ENCODE measurements around the gene USP17L30.
"Not testable (repeated sequence)": the region's sequence is repeated elsewhere in the genome, so short reads cannot be mapped to it uniquely, and the experiment has no call there.

Gene USP17L30, protein sequence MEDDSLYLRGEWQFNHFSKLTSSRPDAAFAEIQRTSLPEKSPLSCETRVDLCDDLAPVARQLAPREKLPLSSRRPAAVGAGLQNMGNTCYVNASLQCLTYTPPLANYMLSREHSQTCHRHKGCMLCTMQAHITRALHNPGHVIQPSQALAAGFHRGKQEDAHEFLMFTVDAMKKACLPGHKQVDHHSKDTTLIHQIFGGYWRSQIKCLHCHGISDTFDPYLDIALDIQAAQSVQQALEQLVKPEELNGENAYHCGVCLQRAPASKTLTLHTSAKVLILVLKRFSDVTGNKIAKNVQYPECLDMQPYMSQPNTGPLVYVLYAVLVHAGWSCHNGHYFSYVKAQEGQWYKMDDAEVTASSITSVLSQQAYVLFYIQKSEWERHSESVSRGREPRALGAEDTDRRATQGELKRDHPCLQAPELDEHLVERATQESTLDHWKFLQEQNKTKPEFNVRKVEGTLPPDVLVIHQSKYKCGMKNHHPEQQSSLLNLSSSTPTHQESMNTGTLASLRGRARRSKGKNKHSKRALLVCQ

DNA sequence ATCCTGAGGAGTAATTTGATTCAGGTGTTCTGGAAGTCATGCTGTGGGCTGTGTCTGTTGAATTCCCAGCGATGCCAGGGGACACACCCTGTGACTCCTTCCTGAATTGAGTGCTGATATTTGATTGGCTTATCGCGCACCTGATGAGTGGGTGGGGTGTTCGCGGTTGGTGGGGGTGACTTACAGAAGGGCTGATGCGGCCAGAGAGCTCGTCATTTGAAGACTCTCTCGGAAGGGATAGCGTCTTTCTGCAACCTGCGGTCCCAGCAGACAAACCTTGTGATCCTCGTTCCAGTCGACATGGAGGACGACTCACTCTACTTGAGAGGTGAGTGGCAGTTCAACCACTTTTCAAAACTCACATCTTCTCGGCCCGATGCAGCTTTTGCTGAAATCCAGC is at the start of gene USP17L30:
Gene USP17L30 (plus strand): TSS at position 301 of the 400 bp plus-strand sequence. CDS start 0 bp downstream, at position 301.
- DNase-seq: not testable (repeated sequence)

DNA sequence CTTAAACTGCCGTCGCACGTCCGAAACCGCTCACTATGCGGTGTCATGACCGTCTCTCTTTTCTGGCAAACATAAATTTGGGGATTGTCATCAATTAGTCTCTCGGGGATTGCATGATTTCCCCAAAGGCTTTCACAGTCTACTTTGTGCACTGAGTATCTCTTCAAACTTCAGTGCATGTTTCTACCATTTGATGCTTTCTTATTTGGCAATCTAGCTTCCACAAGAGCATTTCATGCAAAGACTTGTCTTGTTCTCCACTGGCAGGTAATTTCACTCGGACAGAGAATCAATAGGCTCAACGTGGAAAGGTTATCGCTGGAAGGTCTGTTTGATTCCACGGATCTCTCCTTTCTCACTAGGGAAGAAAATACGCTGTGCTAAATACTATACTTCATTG is 38.7 kb upstream of the USP17L30 start:
- DNase-seq: not testable (repeated sequence)

DNA sequence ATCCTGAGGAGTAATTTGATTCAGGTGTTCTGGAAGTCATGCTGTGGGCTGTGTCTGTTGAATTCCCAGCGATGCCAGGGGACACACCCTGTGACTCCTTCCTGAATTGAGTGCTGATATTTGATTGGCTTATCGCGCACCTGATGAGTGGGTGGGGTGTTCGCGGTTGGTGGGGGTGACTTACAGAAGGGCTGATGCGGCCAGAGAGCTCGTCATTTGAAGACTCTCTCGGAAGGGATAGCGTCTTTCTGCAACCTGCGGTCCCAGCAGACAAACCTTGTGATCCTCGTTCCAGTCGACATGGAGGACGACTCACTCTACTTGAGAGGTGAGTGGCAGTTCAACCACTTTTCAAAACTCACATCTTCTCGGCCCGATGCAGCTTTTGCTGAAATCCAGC is 38.1 kb upstream of the USP17L30 start, which contains the start of gene USP17L24:
Gene USP17L24 (plus strand): TSS at position 301 of the 400 bp plus-strand sequence. CDS start 0 bp downstream, at position 301.
- DNase-seq: not testable (repeated sequence)

DNA sequence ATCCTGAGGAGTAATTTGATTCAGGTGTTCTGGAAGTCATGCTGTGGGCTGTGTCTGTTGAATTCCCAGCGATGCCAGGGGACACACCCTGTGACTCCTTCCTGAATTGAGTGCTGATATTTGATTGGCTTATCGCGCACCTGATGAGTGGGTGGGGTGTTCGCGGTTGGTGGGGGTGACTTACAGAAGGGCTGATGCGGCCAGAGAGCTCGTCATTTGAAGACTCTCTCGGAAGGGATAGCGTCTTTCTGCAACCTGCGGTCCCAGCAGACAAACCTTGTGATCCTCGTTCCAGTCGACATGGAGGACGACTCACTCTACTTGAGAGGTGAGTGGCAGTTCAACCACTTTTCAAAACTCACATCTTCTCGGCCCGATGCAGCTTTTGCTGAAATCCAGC is 33.3 kb upstream of the USP17L30 start, which contains the start of gene USP17L25:
Gene USP17L25 (plus strand): TSS at position 301 of the 400 bp plus-strand sequence. CDS start 0 bp downstream, at position 301.
- not testable (repeated sequence) for DNase-seq

DNA sequence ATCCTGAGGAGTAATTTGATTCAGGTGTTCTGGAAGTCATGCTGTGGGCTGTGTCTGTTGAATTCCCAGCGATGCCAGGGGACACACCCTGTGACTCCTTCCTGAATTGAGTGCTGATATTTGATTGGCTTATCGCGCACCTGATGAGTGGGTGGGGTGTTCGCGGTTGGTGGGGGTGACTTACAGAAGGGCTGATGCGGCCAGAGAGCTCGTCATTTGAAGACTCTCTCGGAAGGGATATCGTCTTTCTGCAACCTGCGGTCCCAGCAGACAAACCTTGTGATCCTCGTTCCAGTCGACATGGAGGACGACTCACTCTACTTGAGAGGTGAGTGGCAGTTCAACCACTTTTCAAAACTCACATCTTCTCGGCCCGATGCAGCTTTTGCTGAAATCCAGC is 28.6 kb upstream of the USP17L30 start, which contains the start of gene USP17L26:
Gene USP17L26 (plus strand): TSS at position 301 of the 400 bp plus-strand sequence. CDS start 0 bp downstream, at position 301.
- DNase-seq: not testable (repeated sequence)

DNA sequence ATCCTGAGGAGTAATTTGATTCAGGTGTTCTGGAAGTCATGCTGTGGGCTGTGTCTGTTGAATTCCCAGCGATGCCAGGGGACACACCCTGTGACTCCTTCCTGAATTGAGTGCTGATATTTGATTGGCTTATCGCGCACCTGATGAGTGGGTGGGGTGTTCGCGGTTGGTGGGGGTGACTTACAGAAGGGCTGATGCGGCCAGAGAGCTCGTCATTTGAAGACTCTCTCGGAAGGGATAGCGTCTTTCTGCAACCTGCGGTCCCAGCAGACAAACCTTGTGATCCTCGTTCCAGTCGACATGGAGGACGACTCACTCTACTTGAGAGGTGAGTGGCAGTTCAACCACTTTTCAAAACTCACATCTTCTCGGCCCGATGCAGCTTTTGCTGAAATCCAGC is 23.8 kb upstream of the USP17L30 start, which contains the start of gene USP17L5:
Gene USP17L5 (plus strand): TSS at position 301 of the 400 bp plus-strand sequence. CDS start 0 bp downstream, at position 301.
- not testable (repeated sequence) for DNase-seq

DNA sequence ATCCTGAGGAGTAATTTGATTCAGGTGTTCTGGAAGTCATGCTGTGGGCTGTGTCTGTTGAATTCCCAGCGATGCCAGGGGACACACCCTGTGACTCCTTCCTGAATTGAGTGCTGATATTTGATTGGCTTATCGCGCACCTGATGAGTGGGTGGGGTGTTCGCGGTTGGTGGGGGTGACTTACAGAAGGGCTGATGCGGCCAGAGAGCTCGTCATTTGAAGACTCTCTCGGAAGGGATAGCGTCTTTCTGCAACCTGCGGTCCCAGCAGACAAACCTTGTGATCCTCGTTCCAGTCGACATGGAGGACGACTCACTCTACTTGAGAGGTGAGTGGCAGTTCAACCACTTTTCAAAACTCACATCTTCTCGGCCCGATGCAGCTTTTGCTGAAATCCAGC is 19.1 kb upstream of the USP17L30 start, which contains the start of gene USP17L27:
Gene USP17L27 (plus strand): TSS at position 301 of the 400 bp plus-strand sequence. CDS start 0 bp downstream, at position 301.
- not testable (repeated sequence) for DNase-seq

DNA sequence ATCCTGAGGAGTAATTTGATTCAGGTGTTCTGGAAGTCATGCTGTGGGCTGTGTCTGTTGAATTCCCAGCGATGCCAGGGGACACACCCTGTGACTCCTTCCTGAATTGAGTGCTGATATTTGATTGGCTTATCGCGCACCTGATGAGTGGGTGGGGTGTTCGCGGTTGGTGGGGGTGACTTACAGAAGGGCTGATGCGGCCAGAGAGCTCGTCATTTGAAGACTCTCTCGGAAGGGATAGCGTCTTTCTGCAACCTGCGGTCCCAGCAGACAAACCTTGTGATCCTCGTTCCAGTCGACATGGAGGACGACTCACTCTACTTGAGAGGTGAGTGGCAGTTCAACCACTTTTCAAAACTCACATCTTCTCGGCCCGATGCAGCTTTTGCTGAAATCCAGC is 14.3 kb upstream of the USP17L30 start, which contains the start of gene USP17L28:
Gene USP17L28 (plus strand): TSS at position 301 of the 400 bp plus-strand sequence. CDS start 0 bp downstream, at position 301.
- DNase-seq: not testable (repeated sequence)

DNA sequence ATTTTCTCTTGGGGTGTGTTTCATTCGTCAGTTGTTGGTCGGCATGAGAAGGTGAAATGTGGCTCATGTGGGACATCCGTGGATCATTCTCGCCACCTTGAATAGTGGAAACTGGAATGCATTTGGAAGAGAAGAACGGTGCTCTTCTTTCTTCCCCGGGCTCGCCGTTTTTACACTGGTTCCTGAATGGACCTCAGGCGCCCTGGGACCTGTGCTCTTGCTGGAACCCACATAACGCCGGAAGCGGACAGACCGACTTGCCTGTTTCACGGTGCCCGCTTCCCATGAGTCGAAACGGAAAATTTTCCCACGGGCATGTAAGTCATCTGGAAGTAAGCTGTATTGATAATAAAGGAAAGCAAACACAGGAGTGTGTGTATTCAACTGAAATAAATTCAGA is 12.1 kb upstream of the USP17L30 start:
- DNase-seq: not testable (repeated sequence)

DNA sequence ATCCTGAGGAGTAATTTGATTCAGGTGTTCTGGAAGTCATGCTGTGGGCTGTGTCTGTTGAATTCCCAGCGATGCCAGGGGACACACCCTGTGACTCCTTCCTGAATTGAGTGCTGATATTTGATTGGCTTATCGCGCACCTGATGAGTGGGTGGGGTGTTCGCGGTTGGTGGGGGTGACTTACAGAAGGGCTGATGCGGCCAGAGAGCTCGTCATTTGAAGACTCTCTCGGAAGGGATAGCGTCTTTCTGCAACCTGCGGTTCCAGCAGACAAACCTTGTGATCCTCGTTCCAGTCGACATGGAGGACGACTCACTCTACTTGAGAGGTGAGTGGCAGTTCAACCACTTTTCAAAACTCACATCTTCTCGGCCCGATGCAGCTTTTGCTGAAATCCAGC is 9.6 kb upstream of the USP17L30 start, which contains the start of gene USP17L29:
Gene USP17L29 (plus strand): TSS at position 301 of the 400 bp plus-strand sequence. CDS start 0 bp downstream, at position 301.
- not testable (repeated sequence) for DNase-seq

DNA sequence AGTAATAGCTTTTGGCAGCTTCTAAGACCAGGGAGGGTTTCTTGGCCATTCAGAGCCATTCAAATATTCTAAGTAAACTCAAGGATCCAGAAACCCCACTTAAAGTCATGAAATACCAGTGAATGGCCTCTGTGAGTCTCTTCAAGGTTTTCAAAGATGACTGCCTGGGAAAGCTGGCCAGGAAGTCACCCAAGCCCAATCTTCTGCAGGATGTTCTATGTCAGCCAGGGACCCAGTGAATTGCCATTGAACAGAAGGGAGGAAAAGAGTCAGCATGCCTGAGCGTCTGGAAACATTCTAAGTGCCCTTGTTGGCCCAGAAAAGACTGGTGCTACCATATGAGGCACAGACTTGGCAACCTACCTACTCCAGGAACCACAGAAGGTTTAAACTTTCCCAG is 17.0 kb downstream of the USP17L30 start:
- not testable (repeated sequence) for DNase-seq

DNA sequence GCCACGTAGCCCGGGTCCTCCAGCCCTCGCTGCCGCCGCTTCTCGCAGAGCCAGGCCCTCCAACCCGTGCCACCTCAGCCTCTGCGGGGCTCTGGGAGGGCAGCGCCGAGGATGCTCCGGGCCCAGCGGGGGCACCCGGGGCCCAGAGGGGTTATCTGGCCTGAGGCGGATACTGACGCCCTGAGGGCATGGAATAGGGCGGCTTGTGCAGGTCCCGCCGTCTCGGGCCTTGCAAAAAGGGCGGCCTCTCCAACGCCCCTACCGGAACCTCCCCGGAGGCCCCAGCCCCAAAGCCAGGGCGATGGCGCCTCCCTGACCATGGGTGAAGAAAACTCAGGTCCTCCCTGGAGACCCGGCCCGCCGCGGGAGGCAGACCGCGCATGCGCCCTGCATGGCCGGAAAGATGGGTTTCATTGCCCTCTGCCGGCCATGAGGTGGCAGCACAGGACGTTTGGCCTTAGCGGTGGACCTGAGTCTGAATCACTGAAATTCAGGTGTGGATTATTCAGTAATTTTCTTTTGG is 18.1 kb downstream of the USP17L30 start:
- DNase-seq: not testable (repeated sequence)

DNA sequence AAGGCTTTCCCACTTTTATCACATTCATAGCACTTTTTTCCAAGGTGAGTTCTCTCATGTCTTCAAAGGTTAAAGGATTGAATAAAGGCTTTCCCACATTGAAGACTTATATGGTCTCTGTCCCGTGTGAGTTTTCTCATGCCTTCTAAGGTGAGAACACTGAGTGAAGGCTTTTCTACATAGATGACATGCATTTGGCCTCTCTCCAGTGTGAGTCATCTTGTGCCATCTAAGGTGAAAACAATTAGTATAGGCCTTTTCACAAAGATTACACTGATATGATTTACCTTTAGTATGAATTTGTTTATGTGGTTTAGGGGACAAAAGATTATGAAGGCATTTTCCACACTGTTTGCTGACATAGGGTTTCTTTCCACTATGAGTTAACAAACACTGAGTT is 21.2 kb downstream of the USP17L30 start:
- no peak for DNase-seq

DNA sequence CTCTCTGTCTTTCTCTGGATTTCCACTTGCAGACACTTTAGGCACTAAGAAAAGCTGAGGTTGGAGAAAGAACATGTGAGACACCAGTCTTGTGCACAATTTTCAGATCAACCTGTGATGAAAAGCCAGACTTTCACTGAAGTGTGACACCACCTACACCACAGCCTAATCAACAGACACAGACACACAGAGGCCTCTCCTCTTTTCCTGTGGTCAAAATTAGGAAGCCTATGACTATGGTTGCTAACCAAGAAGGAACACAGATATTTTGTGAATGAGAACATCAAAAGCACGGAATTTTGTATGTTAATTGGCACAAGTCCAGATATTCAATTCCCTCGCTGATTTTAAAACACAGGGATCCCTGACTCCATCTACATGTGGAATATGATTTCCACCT is 26.1 kb downstream of the USP17L30 start:
- not testable (repeated sequence) for DNase-seq

DNA sequence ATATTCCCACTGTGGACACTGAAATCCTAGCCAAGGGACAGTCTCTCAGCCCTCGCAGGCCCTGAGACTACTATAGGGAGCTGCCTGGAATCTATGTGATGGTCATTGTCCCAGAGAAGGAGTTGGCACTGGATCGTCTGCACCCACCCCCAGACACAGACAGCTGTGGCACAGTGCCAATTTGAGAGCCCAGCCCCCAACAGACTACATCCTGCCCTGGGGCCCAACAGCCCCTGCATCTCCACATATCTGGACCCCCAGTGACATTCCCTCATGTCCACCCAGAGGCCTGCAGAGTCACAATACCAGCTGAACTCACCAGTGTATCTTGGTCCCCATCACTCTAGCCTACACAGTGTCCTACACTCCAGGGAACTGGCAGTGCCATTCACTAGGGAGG is 42.8 kb downstream of the USP17L30 start:
- DNase-seq: not testable (repeated sequence)

DNA sequence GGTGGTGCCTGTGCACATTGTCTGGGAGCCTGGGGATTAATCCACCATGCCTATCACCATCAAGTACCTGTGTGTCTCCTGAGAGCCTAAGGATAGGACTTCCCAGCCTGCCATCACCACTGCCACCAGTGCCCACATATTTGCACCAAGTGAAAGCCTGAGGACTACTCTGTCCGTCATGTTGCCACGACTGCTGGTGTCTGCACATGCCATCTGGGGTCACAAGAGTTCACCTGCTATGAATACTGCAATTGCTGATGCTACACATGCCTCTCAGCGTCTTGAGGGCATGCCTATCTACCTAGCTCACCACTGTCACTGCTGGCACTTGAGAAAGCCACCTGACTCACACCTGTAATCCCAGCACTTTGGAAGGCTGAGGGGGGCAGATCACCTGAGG is 43.6 kb downstream of the USP17L30 start:
- not testable (repeated sequence) for DNase-seq

DNA sequence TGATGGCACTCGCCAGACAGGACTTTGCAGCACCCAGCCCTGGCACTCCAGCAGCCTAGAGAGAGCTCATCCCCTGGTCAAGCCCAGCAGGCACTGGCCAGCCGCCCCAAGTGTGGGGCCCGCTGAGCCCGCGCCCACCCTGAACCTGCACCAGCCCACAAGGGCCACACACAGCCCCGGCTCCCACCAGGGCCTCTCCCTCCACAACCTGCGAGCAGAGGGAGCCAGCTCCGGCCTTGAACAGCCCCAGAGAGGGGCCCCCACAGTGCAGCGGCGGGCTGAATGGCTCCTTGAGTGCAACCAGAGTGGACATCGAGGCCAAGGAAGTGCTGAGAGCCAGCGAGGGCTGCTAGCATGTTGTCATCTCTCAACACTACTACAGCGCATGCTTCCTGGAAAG is 46.9 kb downstream of the USP17L30 start:
- DNase-seq: no peak
